ENCODE data around the gene PKN2. TPM values are rescaled to one million over a fixed set of nuclear protein-coding genes. Genes with fewer than 3 reads are reported as not detected.

Gene PKN2
- total and polyA plus RNA-seq, 2 donors (not counting 1 experiment from before 2014, with no cell fraction given), result 28.7 to 29.9 TPM

DNA sequence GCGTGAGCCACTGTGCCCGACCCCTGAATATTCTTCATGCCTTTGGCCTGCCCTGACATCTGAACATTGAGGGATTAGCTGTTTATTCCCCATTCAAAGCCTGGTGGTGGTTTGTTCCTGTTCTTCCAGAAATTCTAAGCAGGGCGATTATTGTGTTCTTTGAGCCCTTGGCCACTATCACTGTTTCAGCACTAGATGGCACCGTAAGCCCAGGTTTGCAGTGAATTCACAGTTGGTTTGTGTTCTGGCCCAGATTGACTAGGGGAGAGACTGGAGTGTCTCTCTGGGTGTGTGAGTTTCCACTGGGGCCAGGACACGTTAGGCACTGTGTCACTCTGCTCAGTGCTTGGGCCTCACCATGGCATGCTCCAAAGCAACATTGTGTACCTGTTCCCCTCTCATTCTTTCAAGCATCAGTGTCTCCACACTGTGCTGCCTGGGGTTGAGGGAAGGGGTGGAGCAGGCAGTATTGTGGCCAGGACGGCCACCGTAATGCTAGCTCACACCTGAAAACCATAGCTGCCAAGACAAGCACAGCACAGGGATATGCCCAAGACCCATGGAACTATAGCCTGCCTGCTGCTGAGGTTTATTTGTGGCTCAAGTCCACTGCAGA lies 52.7 kb downstream of the PKN2 start:
- Histone ChIP-seq H3K27ac (ENCODE audit: insufficient read depth, low read length) (no peak overlapping the region), H3K4me2 (ENCODE audit: extremely low read depth, insufficient read depth, low read length) (no peak overlapping the region), H3K9ac (ENCODE audit: insufficient read depth, low read length) (no peak overlapping the region), H3K4me1 (ENCODE audit: control insufficient read depth, extremely low read depth, insufficient read depth, low read length) (peaks cover 6% of the 10 kb centered on the region), H3K4me3 (replicated peaks in 1 of 4; ENCODE audit: control extremely low read depth in 1 of 4, insufficient read depth in 1 of 4, low read depth in 3 of 4, low read length in 4 of 4) (no peak overlapping the region), H3K9me3 (ENCODE audit: control insufficient read depth, insufficient read depth, low read depth, low read length) (no peaks in the 10 kb centered on the region), H3K27me3 (ENCODE audit: control insufficient read depth, insufficient read depth, low read length) (no peaks in the 10 kb centered on the region), H3K79me2 (ENCODE audit: control insufficient read depth, insufficient read depth, low read length) (peaks cover 57% of the 10 kb centered on the region), H4K20me1 (ENCODE audit: control insufficient read depth, extremely low read depth, insufficient read depth, low read length) (no peaks in the 10 kb centered on the region), H2AFZ (ENCODE audit: low read length) (no peak overlapping the region), H3K36me3 (ENCODE audit: control insufficient read depth, insufficient read depth, low read length) (no peaks in the 10 kb centered on the region)
- no peak for TF ChIP-seq EZH2 (IDR thresholded peaks at IDR 0.05; ENCODE audit: low read length, missing control alignments)
- TF ChIP-seq, protein P1, sequence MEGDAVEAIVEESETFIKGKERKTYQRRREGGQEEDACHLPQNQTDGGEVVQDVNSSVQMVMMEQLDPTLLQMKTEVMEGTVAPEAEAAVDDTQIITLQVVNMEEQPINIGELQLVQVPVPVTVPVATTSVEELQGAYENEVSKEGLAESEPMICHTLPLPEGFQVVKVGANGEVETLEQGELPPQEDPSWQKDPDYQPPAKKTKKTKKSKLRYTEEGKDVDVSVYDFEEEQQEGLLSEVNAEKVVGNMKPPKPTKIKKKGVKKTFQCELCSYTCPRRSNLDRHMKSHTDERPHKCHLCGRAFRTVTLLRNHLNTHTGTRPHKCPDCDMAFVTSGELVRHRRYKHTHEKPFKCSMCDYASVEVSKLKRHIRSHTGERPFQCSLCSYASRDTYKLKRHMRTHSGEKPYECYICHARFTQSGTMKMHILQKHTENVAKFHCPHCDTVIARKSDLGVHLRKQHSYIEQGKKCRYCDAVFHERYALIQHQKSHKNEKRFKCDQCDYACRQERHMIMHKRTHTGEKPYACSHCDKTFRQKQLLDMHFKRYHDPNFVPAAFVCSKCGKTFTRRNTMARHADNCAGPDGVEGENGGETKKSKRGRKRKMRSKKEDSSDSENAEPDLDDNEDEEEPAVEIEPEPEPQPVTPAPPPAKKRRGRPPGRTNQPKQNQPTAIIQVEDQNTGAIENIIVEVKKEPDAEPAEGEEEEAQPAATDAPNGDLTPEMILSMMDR (conservative IDR thresholded peaks at IDR 0.05 in 1 of 2, IDR thresholded peaks at IDR 0.05 in 1 of 2; ENCODE audit: low read depth in 1 of 2, low read length in 2 of 2), result peak; percentile 55 to 88
- peak; percentile 29 to 63 for DNase-seq (ENCODE audit: low read depth in 2 of 2)

DNA sequence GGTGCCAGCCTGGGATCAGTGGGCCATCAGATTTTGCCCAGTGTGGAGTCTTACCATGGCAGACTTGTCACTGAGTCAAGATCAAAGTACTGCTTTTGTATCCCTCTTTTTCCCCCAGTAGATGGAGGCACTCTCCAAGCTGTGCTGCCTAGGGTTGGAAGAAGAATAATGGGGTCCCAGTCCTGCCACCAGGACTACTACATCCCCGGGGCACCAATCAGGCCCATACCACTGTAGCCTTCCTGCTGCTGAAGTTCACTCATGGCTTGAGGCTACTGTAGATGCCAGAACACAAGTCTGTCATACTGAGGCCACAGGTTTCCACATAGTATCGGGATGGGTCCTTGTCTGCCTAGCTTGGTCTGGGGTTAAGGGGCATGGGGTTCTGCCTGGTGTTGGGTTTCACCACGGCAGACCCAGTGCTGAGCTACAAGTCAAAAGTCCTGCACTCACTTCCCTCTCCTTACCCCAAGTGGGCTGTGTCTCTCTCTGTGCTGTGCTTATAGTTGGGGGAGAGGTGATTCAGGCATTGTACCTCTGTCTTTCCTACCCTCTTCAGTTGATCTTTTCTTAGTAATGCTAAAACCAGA lies 53.4 kb downstream of the PKN2 start:
- Histone ChIP-seq H3K27ac (ENCODE audit: insufficient read depth, low read length) (no peak overlapping the region), H3K79me2 (ENCODE audit: control insufficient read depth, insufficient read depth, low read length) (peaks cover 53% of the 10 kb centered on the region), H3K4me1 (ENCODE audit: control insufficient read depth, extremely low read depth, insufficient read depth, low read length) (no peaks in the 10 kb centered on the region), H4K20me1 (ENCODE audit: control insufficient read depth, extremely low read depth, insufficient read depth, low read length) (no peaks in the 10 kb centered on the region), H3K9ac (ENCODE audit: insufficient read depth, low read length) (no peak overlapping the region), H2AFZ (ENCODE audit: low read length) (no peak overlapping the region), H3K4me2 (ENCODE audit: extremely low read depth, insufficient read depth, low read length) (no peak overlapping the region), H3K9me3 (ENCODE audit: control insufficient read depth, insufficient read depth, low read depth, low read length) (no peaks in the 10 kb centered on the region), H3K36me3 (ENCODE audit: control insufficient read depth, insufficient read depth, low read length) (no peaks in the 10 kb centered on the region), H3K4me3 (replicated peaks in 1 of 4; ENCODE audit: control extremely low read depth in 1 of 4, insufficient read depth in 1 of 4, low read depth in 3 of 4, low read length in 4 of 4) (no peak overlapping the region), H3K27me3 (ENCODE audit: control insufficient read depth, insufficient read depth, low read length) (no peaks in the 10 kb centered on the region)
- TF ChIP-seq EZH2 (IDR thresholded peaks at IDR 0.05; ENCODE audit: low read length, missing control alignments), result no peak
- TF ChIP-seq, protein P1 (conservative IDR thresholded peaks at IDR 0.05 in 1 of 2, IDR thresholded peaks at IDR 0.05 in 1 of 2; ENCODE audit: low read depth in 1 of 2, low read length in 2 of 2), result no peak
- DNase-seq (ENCODE audit: low read depth in 2 of 2), result no peak

DNA sequence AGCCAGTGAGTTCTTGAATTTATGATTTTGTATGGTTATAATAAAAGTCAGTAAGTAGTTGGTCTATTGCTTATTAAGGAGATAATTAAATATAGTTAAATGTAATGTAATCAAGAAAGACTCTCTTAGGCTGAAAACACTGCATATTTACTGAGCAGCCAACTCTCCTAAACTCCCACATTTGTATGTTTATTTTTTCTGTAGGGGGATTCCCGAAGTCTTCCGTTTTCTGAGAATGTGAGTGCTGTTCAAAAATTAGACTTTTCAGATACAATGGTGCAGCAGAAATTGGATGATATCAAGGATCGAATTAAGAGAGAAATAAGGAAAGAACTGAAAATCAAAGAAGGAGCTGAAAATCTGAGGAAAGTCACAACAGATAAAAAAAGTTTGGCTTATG lies 56.7 kb downstream of the PKN2 start:
- Histone ChIP-seq H3K4me1 (ENCODE audit: control insufficient read depth, extremely low read depth, insufficient read depth, low read length) (no peaks in the 10 kb centered on the region), H3K79me2 (ENCODE audit: control insufficient read depth, insufficient read depth, low read length) (peaks cover 26% of the 10 kb centered on the region), H2AFZ (ENCODE audit: low read length) (no peak overlapping the region), H3K36me3 (ENCODE audit: control insufficient read depth, insufficient read depth, low read length) (no peaks in the 10 kb centered on the region), H3K4me2 (ENCODE audit: extremely low read depth, insufficient read depth, low read length) (peak overlapping the region; percentile 65), H3K9ac (ENCODE audit: insufficient read depth, low read length) (no peak overlapping the region), H3K27ac (ENCODE audit: insufficient read depth, low read length) (peak overlapping the region; percentile 14), H3K4me3 (replicated peaks in 1 of 4; ENCODE audit: control extremely low read depth in 1 of 4, insufficient read depth in 1 of 4, low read depth in 3 of 4, low read length in 4 of 4) (no peak overlapping the region), H3K27me3 (ENCODE audit: control insufficient read depth, insufficient read depth, low read length) (no peaks in the 10 kb centered on the region), H3K9me3 (ENCODE audit: control insufficient read depth, insufficient read depth, low read depth, low read length) (no peaks in the 10 kb centered on the region), H4K20me1 (ENCODE audit: control insufficient read depth, extremely low read depth, insufficient read depth, low read length) (no peaks in the 10 kb centered on the region)
- TF ChIP-seq, protein P1 (conservative IDR thresholded peaks at IDR 0.05 in 1 of 2, IDR thresholded peaks at IDR 0.05 in 1 of 2; ENCODE audit: low read depth in 1 of 2, low read length in 2 of 2), result no peak
- no peak for TF ChIP-seq EZH2 (IDR thresholded peaks at IDR 0.05; ENCODE audit: low read length, missing control alignments)
- no peak for DNase-seq (ENCODE audit: low read depth in 2 of 2)

Measured in fibroblast of lung (primary cell).